GM21619 (cell line): ENCODE data around the gene SEPTIN3.

Source experiments
- ATAC-seq: cut with Tn5 transposase; IDR thresholded peaks from one replicate; pipeline ENCODE4 v1.9.1; 2021; ENCODE audit not compliant: unreplicated experiment

SEPTIN3 gene

DNA sequence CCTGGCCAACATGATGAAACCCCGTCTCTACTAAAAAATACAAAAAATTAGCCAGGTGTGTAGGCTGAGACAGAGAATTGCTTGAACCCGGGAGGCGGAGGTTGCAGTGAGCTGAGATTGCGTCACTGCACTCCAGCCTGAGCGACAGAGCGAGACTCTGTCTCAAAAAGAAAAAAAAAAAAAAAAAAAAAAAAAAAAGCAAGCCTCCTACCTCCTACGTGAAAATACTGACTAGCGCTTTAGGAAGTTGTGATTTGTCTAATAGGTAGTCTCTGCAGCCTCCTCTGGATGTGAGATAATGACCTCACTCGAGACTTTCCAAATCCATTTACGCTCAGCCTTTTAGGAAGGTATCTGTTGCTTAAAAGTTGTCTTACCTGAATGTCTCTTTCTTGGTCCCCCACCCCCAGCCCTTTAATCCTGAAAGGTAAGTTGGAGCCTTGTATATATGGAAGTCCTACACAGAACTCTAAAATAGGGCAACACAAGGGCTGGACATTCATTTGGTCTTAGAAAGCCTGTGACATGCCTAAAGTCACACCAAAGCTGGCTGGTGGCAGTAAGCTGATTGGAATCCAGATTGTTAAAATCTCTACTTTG, 5.5 kb downstream of the SEPTIN3 start:
- ATAC-seq = no peak

DNA sequence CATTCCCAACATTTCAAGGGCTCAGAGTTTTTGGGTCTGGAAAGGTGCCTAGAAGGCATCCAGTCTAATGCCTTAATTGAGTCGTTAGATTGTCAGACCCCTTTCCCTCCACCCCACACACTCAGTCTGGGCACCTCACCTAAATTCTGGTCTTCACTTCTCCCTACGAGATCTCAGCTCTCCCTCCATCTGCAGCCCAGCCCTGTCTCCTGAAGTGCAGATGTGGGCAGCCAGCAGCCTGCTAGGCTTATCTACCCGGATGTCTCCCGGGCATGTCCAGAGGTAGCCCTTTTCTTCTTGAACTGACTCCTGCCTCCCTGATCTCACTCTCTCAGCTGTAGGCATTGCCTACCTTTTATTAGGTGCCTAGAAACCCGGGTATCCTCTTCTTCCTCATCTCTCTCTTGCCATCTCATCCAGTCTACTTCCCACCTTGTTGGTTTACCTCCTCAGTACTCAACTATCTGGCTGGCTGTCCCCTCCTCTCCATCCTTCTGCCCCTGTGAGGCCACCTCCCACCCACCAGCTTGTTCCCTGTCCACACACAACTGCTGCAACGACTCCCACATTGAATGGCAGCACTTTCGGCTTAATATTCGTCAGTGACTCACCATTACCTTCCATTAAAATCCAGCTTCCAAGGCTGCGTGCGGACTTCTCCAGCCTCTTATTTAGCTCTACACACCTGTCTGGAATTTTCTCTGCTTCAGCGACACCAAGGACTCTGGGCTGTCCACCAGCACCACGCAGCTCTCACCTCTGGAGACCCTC, 6.2 kb downstream of the SEPTIN3 start:
- no peak for ATAC-seq

DNA sequence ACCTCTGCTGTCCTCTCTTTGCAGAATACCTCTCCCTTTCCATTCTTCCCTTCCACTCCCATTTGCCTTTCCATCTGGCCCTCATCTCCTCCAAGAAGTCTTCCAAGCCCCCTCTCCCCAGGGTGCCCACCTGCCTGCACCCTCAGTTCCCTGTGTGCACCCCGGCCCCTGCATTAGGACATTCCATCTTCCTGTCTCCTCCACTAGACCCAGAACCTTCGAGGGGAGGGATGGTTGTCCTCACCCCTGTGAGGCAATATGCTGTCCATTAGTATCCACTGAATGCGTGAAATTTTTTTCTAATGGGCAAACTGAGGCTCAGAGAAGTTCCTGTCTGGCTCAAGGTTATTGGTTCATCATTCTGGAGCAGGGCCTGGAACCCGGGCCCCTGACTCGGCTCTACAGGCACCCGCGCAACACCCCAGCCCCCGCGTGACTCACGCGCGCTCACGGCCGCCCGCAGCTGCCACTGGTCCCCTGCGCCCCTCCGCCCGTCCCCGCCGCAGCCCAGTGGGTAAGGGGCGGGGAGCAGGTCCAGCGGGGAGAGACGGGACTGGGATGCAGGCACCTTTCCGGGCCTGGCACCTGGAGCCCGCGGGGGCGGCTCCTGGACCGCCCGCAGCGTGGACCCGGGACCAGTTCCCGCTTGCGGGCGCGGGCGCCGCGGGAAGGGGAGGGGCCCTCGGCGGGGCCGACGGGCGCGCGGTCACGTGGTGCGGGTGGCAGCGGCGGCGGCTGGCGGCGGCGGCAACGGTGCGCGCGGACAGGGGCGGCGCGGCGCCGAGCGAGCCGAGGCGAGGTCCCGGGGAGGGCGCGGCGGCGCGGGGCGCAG, 7.0 kb downstream of the SEPTIN3 start:
- no peak for ATAC-seq

DNA sequence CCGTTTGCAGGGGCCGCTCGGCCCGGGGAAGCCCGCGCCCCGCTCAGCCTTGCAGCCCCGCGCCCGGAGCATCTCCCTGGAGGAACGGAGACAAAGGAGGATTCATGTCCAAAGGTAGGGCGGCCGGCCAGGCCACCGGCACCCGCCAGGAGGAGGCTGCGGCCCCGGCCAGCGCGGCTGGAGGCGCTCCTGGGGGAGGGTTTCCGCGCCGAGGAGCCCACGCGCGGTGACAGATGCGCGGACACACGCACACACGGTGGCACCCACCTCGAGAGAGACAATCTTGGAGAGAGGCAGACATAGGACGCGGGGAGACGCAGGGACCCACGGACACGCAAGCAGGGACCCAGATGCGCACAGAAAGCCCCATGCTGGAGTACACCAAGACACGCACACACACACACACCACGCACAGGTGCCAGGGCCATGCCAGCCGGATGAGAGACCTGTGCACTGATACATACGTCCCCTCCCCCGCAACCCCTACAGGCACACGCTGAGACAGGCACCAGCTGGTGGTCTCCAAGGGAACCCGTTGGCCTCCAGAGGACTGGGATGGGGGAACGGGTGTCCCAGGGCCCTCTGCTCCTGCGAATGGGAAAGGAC, 7.8 kb downstream of the SEPTIN3 start:
- no peak for ATAC-seq

DNA sequence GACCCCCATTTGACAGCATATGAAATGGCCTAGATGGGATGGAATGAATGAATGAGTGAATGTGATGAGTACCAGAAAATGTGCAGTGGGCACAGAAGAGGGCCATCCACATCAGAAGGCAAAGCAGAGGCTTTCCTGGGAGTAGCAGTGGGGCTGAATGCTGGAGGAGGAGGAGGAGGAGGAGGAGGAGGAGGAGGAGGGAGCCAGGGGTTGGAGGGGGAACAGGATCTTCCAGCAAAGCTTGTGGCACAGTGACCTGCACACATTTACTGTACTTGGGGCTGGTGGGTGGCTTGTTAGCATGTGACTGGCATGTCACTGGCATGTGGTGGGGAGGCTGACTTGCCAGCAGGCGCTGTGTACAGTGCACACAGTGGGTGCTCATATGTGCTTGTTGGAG, 9.5 kb downstream of the SEPTIN3 start:
- ATAC-seq = no peak

DNA sequence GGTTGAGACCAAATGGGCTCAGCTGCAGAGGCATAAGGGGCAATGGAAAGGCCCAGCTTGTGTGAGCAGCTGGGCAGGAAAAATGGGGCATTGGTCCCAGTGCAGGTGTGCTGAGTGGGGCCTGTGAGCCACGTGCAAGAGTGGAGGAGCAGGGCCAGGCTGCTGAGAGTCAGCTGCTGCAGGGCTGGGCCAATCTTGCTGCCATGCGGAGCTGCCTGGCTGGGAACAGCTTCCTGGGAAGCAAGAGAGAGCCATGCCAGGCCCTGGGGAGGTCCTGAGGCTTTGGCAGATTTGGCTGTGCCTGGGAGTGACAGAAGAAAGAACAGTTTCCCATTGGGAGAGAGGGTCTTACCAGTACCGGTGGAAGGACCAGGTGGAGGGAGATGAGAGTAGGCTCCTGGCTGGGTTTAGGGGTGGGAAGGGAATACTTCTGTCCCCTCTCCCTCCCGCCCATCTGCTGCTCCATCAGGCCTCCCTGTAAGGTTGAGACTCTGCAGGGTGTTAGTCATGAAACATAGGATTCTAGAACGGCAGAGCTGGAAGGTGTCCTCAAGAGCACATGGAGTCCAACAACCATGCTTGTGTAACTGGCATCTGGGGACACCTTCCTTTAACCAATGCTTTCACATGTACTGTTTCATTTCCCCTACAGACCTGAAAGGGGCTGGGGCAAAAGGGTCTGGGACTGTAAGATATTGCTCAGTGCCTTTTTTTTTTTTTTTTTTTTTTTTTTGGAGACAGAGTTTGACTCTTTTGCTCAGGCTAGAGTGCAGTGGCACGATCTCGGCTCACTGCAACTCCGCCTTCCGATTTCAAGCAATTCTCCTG, 10.4 kb downstream of the SEPTIN3 start:
- no peak for ATAC-seq

DNA sequence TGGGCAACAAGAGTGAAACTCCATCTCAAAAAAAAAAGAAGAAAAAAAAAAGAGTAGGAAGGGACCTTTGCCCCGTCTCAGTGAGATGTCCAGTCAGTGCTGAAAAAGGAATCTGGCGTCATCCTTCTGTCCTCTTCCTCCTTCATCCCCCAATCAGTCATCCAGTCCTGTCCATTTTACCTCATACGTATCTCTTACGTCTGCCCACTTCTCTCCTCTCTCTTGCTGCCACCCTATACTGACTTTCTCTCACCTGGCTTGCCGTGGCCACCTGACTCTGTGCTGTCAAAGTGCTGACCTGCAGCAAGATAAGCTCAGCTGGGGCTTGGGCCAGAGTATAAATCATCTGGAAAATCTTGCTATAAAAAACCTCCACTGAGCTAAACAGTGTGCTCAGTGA, 13.6 kb downstream of the SEPTIN3 start:
- no peak for ATAC-seq

DNA sequence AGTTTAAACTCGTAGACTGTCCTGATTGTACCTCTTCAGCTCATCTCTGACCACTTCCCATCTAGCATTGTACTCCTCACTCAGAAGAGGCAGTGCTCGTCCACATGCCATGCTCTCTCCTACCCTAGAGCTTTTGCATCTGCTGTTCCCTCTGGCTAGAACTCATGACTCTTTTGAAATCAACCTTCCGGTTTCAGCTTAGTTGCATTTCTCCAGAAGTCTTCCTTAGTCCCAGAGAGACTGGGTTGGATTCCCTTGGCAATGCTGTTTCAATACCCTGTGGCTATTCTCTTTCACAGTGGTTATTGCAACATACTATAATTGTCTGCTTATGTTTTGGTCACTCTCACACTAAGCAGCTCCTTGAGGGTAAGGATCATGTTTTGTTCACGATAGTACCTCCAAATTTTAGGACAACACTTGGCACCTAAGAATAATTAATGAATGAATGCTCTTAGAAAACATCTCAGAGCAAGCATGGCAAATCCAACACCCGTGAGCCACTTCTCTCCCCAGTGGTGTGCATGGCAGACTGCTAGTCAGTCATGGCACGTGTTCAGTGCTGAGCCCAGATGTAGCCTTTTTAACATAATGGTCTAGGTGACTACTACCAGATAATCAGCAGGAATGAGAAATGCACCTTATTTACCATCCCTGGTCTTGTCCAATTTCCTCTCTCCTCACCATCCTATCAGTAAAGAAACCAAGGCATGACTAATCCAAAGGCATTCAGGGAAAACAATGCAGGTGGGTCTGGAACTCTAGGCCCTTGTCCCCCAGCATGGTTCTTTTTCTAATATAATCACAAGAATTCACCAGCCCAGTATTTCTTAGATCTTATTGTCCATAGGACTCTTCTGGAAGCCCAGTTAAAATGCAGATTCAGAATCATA, 14.5 kb downstream of the SEPTIN3 start:
- no peak for ATAC-seq

DNA sequence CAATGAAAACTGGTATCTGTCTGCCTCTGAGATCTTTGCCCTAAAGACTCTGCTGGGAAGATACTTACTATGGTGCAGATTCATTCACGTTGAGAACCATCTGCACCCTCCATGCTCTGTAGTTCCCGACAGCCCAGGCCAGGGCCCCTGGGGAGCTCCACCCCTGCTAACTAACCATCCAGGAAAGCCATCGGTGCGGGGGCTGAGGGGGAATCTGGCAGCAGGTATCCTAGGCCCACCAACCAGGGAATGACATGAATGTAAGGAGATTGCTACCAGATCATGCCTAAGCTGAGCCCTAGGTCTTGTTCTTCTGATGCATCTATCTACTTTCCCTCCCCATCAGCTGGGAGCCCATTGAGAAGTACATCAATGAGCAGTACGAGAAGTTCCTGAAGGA, 18.0 kb downstream of the SEPTIN3 start:
- ATAC-seq = no peak

DNA sequence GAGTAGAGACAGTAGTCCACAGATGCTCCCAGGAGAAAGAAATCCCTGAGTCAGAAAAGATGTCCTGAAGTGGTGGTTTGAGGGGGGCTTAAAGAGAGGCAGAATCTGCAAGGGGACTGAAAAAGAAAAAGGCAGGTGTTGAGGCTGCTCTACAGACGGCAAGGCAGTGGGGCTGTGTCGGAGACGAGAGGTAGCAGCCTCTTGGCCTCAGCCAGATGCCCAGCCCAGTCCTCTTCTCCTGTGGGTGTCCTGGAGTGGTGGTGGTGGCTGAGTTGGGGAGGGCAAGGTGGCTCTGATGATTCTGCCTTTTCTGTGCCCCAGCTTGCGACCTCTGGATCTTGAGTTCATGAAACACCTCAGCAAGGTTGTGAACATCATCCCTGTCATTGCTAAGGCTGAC, 20.0 kb downstream of the SEPTIN3 start:
- no peak for ATAC-seq

DNA sequence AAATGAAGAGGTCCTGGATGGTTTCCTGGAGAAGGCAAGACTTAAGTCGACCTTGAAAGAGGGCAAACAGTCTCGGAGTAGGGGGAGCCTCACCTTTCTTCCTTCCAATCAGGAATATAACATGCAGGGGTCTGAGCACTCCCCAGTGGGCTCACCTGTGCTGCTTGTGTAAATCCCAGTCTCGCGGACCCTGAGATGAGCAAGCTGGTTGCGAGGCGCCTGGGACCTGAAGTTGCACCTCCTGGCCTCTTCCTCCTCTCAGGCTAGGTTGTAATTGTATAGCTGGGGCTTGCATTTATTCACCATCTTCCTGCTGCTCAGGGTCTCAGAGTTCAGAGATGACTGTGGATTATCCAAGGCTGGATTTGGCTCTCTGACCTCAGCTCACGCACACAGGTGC, 21.9 kb downstream of the SEPTIN3 start:
- no peak for ATAC-seq

DNA sequence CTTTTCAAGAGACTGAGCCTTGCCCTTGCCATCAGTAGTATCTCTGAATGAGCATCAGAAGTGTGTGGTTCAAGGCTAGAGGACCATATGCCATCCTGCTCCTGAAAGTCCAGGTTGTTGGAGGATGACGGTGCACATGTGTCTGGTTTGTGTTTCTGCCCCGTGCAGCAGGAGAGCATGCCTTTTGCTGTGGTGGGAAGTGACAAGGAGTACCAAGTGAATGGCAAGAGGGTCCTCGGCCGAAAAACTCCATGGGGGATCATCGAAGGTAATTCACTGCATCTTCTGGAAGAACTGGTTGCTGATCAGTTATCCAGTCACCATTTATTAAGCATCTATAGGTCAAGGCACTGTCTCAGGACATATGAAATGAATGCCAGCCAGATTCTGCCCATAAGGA, 23.3 kb downstream of the SEPTIN3 start:
- no peak for ATAC-seq

DNA sequence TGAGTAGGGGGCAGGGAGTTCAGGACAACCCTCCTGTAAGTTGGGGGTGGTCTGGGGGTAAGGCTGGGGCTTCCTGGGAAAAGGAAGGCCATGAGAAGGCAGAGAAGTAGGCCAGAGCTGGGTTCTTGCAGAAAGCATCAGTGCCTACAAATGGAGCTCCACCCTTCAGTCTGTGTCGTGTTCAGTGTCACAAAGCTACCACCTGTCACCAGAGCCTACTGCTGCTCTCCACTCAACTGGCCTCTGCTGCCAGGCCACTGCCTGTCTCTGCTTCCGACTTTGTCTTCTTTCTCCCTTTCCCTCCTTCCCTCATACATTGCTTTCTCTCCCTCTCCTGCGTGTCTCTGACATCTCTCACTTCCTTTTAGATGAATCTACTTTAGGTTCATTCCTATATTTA, 26.0 kb downstream of the SEPTIN3 start:
- ATAC-seq = no peak

DNA sequence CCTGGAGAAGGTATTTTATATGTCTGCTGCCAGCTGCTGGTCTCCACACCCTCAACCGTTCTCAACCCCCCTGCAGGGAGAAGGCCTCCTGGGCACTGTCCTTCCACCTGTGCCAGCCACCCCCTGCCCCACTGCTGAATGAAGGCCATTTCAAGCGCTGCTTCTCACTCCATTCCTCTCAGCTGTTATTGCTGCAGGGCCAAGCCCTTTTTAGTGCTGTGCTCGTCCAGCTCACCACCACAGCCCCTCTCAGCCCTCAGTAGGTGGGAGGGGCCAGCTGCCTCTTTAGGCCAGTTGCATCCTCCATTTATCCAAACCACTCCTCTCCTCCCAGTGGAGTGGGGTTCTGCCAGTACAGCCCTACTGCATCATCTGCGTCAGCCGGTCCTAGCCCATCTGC, 27.6 kb downstream of the SEPTIN3 start:
- ATAC-seq = no peak

DNA sequence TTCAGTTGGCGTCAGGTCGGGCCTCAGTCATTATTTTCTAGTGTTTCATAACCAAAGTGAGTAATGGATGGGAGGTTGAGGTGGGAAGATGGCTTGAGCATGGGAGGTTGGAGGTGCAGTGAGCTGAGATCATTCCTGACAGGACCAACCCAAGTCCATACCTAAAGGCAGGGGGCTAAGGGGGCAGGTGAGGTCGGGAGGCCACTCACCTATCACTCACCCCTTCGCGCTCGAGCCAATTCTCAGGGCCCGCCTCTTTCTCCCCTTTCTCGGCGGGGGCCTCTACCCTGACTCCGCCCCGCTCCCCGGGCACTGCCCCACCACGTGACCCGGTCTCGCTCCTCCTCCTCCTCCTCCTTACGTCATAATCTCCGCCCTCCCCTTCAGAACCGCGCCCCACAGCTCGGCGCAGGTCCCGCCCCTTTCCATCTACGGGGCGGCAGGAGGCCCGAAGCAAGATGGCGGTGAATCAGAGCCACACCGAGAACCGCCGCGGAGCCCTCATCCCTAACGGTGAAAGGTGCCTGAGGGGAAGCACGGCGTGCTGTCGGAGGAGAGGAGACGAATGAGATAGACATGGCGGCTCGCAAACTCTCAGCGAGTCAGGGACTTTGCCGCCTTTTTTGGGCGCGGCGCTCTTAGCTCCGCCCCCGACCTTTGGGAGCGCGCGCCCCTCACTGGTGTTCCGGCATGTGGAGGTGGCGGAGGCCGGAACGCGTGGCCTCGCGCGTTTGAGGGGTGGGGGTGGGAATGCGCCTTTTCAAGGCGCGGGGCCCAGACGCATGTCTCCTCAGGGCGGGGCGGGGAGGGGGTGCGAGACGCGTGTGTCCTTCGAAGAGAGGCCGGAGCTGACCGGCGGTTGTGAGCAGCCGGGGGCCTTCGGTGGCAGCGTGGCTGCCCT, 29.4 kb downstream of the SEPTIN3 start, which contains the start of gene WBP2NL:
Gene WBP2NL (plus strand): TSS at position 428 of the 901 bp plus-strand sequence. CDS start 31 bp downstream, at position 459.
- peak; percentile 73 for ATAC-seq

DNA sequence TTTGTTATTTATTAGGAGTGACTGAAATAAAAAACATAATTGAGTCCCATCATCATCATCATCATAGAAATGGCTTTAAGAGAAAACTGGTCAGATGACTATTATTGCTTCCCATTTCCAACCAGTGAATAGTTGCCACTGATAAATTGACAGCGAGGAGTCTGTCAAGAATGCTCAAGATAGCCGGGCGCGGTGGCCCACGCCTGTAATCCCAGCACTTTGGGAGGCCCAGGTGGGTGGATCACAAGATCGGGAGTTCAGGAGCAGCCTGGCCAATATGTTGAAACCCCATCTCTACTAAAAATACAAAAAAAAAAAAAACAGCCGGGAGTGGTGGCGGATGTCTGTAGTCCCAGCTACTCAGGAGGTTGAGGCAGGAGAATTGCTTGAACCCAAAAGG, 31.2 kb downstream of the SEPTIN3 start:
- no peak for ATAC-seq

DNA sequence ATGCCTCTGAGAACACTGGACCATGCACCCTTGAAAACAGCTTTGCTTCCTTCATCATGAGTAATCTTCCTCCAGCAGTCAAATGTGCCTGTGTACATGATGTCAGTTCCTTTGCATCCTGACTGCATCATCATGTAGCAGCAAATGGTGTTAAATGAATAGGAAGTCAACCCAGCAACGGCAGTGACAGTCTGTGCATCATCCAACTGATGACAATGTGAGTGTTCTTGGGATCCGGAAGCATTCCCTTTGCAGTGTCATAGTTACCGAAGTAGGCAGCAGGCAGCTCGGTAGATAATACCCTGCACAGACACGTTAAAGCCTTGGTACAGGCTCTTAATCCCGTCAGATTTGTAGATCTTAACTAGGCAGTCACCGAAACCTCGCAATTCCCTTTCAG, 31.9 kb downstream of the SEPTIN3 start:
- no peak for ATAC-seq

DNA sequence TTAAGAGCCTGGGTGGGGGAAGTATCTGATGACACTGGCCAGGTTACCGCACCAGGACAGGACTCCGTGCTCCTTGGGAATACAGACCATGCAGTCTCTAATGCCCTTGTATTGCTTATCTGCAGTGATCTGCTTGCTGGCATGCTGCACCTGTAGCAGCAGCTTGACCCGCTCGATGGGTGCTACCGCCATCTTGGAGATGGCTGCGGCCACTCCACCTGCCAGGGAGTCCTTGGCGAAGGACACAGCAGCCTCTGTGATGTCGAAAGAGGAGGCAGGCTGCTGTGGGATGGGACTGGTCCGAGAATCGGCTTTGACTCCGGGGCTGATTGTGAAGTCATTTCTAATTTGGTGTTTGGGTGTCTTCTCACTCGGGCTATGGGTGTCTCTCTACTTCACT, 32.5 kb downstream of the SEPTIN3 start:
- no peak for ATAC-seq

DNA sequence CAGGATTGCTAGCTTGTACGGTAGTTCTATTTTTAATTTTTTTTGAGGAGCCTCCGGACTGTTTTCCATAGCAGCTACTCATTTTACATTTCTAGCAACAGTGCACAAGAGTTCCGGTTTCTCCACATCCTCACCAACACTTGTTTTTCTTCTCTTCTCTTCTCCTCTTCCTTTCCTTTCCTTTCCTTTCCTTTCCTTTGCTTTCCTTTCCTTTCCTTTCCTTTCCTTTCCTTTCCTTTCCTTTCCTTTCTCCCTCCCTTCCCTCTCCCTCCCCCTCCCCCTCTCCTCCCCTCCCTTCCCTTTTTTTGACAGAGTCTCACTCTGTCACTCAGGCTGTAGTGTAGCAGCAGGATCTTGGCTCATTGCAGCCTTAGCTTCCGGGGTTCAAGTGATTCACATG, 38.7 kb downstream of the SEPTIN3 start:
- no peak for ATAC-seq
